A549 (cell line): Measurements from ENCODE around the gene TUBB2A.

Source experiments
- BHLHE40 ChIP-seq: IDR thresholded peaks from 2 replicates; pipeline ENCODE4 v1.6.1; 2012; ENCODE audit warnings: low read depth, low read length, inconsistent platforms
- CBX2 ChIP-seq: fragments of 200-600 bp; sonication (generic); IDR thresholded peaks from 2 replicates; pipeline ENCODE4 v1.6.1; 2016; ENCODE audit warnings: low read depth, mild to moderate bottlenecking, borderline replicate concordance
- CTCF ChIP-seq: fragments of >200 bp; sonication (Bioruptor Twin); formaldehyde crosslinking; IDR thresholded peaks from 3 replicates; pipeline ENCODE4 v1.5.1; 2016
- EP300 ChIP-seq, 2 experiments: fragments of >200 bp; sonication (Bioruptor Twin); formaldehyde crosslinking; IDR thresholded peaks; 2 replicates in 1 of 2; 3 replicates in 1 of 2; pipeline ENCODE4 v1.6.1; 2016 to 2017
- REST ChIP-seq: fragments of 200-600 bp; sonication (generic); IDR thresholded peaks from 2 replicates; pipeline ENCODE4 v1.6.1; 2016; ENCODE audit warnings: antibody characterized with exemption, mild to moderate bottlenecking, moderate library complexity

GRCh38 chr6:3131695-3132094 is 25.6 kb downstream of the TUBB2A start:
- TF ChIP-seq CBX2 (no peak), EP300 (IDR thresholded peaks at IDR 0.05) (no peak), CTCF (no peak), REST (no peak), BHLHE40 (no peak)
